T-cell (primary cell): ENCODE results near the gene FAM227B. TPM values are rescaled to one million over a fixed set of nuclear protein-coding genes. Genes with fewer than 3 reads are reported as not detected.

Source experiments
- ATAC-seq, 4 experiments: fragments of 200-7000 bp in 3 of 4; fragments of 150-1000 bp in 1 of 4; cut with Tn5 transposase; replicated peaks in 1 of 4; 1 replicate in 3 of 4; 2 replicates in 1 of 4; pipeline ENCODE4 v1.10.0; 2021; ENCODE audit warnings: moderate library complexity in 3 of 4, mild to moderate bottlenecking in 2 of 4, moderate number of reproducible peaks in 1 of 4
- CTCF ChIA-PET, 2 donors: fragments of 300-600 bp; sonication (Branson Sonifier 250); formaldehyde crosslinking; loops; one replicate each; lab custom pipeline; 2022; ENCODE audit warnings: antibody characterized with exemption in 2 of 2; lab: Charles Lee
- POLR2A ChIA-PET, 2 donors: fragments of 300-600 bp; sonication (Branson Sonifier 250); formaldehyde crosslinking; loops; one replicate each; lab custom pipeline; 2022; ENCODE audit warnings: antibody characterized with exemption in 2 of 2; lab: Charles Lee
- DNase-seq, 35 experiments: peaks; one replicate each; pipeline versions ENCODE4 v3.0.0 to v3.0.0-alpha.2; 2013 to 2023
- H3K27ac ChIP-seq: one replicate; pipeline ENCODE4 v1.5.1; 2013; ENCODE audit warnings: low read length
- H3K27me3 ChIP-seq, 2 experiments: replicated peaks in 1 of 2; 1 replicate in 1 of 2; 2 replicates in 1 of 2; pipeline versions ENCODE4 v1.6.1 to v1.7.0; 2013; ENCODE audit warnings: low read length in 1 of 2, mixed read lengths in 1 of 2; ENCODE audit not compliant: control insufficient read depth in 2 of 2, insufficient read depth in 2 of 2; ENCODE audit errors: extremely low read depth in 1 of 2
- H3K36me3 ChIP-seq, 2 donors: 1 replicate in 1 of 2; 2 replicates in 1 of 2; pipeline versions ENCODE4 v1.6.1 to v1.7.0; 2013; ENCODE audit warnings: low read length in 1 of 2; ENCODE audit not compliant: control insufficient read depth in 2 of 2, insufficient read depth in 1 of 2; ENCODE audit errors: extremely low read depth in 1 of 2
- H3K4me1 ChIP-seq, 2 experiments: 1 replicate in 1 of 2; 2 replicates in 1 of 2; pipeline versions ENCODE4 v1.6.1 to v1.7.0; 2013; ENCODE audit warnings: low read length in 2 of 2, mixed read lengths in 1 of 2; ENCODE audit not compliant: insufficient read depth in 2 of 2, control insufficient read depth in 1 of 2; ENCODE audit errors: extremely low read depth in 1 of 2
- H3K4me3 ChIP-seq, 2 donors: 1 replicate in 1 of 2; 2 replicates in 1 of 2; pipeline versions ENCODE4 v1.5.1 to v1.7.0; 2013; ENCODE audit warnings: mild to moderate bottlenecking in 2 of 2, low read length in 1 of 2, moderate library complexity in 1 of 2; ENCODE audit not compliant: control insufficient read depth in 1 of 2; ENCODE audit errors: extremely low read depth in 1 of 2
- H3K9me3 ChIP-seq: 2 replicates; pipeline ENCODE4 v1.7.0; 2013
- H3K27ac Mint-ChIP-seq, 2 donors: one replicate each; pipeline ENCODE4 v1.8.0; 2020 to 2021; ENCODE audit warnings: mild to moderate bottlenecking in 2 of 2, mixed read lengths in 2 of 2
- H3K27me3 Mint-ChIP-seq, 2 donors: one replicate each; pipeline ENCODE4 v1.8.0; 2021 to 2022; ENCODE audit warnings: mixed read lengths in 2 of 2
- H3K36me3 Mint-ChIP-seq: one replicate; pipeline ENCODE4 v1.8.0; 2021; ENCODE audit warnings: mixed read lengths
- H3K4me1 Mint-ChIP-seq, 3 donors: one replicate each; pipeline ENCODE4 v1.8.0; 2020 to 2022; ENCODE audit warnings: mixed read lengths in 3 of 3, mild to moderate bottlenecking in 1 of 3
- H3K4me3 Mint-ChIP-seq, 3 donors: one replicate each; pipeline ENCODE4 v1.8.0; 2020 to 2022; ENCODE audit warnings: mild to moderate bottlenecking in 3 of 3, mixed read lengths in 3 of 3, moderate library complexity in 3 of 3
- H3K9me3 Mint-ChIP-seq, 3 donors: one replicate each; pipeline ENCODE4 v1.8.0; 2020 to 2022; ENCODE audit warnings: mixed read lengths in 3 of 3
- WGBS: methylation state at CpG from one replicate; pipeline ENCODE4 v1.1.5; 2013; ENCODE audit warnings: missing lambda C conversion rate; ENCODE audit not compliant: insufficient coverage; 5-methylcytosine and 5-hydroxymethylcytosine counted together
- total RNA-seq, 35 experiments: library from RNA in 6 of 35; stranded (reverse) in 6 of 35; fragments of 120-200 nt in 1 of 35; gene quantifications; one replicate each; pipeline versions ENCODE4 v1.2.1 to v1.2.4 and lab custom pipeline; 2013 to 2026

The FAM227B gene
- total RNA-seq, 5 donors from 2014 or later (not counting 1 experiment from before 2014, with no cell fraction given) = 4.7 to 11.2 (median 8.0) TPM

DNA sequence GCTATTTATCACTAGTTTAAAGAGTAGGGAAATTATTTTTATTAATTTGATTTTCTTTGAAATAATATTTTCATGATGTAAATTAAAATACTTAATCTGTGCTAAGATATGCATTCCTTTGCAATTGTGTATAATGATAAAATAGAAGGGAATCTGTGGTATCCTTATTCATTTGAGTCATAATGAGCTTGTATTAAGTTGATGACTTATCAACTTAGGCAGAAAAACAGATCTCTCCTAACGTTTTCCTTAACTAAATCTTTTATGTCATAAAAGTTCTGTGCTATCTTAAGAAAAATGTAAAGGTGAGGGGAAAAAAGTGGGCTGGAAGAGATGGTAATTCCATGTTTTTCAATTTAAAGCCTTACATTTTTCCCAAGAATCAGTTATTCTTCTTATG lies 195.7 kb downstream of the FAM227B start:
- Histone ChIP-seq H3K4me3 (no peak overlapping the region), H3K9me3 (no peaks in the 10 kb centered on the region), H3K27me3 (no peaks in the 10 kb centered on the region), H3K4me1 (no peaks in the 10 kb centered on the region), H3K36me3 (no peaks in the 10 kb centered on the region), H3K27ac (no peak overlapping the region)
- ChIA-PET POLR2A (no interaction called here), CTCF (interaction anchor here in 1 of 2 donors (0.6 kb wide), 1 partner anchor 23 kb away, joined by 3 read pairs; no protein-coding TSS in a partner anchor)
- DNase-seq (no peak), ATAC-seq (no peak)
- WGBS = no CpG with 5 or more reads among the region's 1 CpG
- Mint-ChIP-seq H3K27me3 (no peaks in the 10 kb centered on the region), H3K36me3 (no peaks in the 10 kb centered on the region), H3K4me1 (peaks cover 3 to 7% (median 5%) of the 10 kb centered on the region in 3 donors), H3K4me3 (no peak overlapping the region), H3K9me3 (no peaks in the 10 kb centered on the region), H3K27ac (no peak overlapping the region)

DNA sequence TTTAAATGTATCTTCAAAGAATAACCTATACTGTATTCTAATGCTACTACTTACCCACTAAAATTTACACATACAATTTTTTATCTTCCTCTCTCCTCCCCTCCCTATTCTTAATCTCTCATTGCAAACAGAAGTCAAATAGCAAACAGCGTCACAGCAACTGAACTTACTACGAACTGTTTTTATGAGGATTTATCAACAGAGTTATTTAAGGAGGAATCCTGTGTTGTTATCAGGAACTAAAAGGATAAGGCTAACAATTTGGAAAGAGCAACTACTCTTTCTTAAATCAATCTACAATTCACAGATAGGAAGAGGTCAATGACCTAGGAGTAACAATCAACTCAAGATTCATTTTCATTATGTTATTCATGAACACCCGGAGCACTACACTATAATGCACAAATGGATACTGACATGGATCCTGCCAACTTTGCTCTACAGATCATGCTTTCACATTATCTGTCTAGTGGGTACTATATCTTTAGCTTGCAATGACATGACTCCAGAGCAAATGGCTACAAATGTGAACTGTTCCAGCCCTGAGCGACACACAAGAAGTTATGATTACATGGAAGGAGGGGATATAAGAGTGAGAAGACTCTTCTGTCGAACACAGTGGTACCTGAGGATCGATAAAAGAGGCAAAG lies 196.6 kb downstream of the FAM227B start:
- no peaks in the 10 kb centered on the region for H3K27me3 ChIP-seq
- WGBS = no CpG with 5 or more reads among the region's 6 CpGs
- H3K27ac ChIP-seq = no peak overlapping the region
- ChIA-PET CTCF (interaction anchor here in 1 of 2 donors (0.6 kb wide), 1 partner anchor 148 kb away, joined by 9 read pairs; no protein-coding TSS in a partner anchor), POLR2A (no interaction called here)
- Mint-ChIP-seq H3K27ac (no peak overlapping the region), H3K9me3 (no peaks in the 10 kb centered on the region), H3K27me3 (no peaks in the 10 kb centered on the region), H3K4me1 (peaks cover 3 to 7% (median 5%) of the 10 kb centered on the region in 3 donors), H3K4me3 (no peak overlapping the region), H3K36me3 (no peaks in the 10 kb centered on the region)
- no peak for DNase-seq
- no peak overlapping the region for H3K4me3 ChIP-seq
- ATAC-seq = no peak
- no peaks in the 10 kb centered on the region for H3K36me3 ChIP-seq
- no peaks in the 10 kb centered on the region for H3K9me3 ChIP-seq
- H3K4me1 ChIP-seq = no peaks in the 10 kb centered on the region

DNA sequence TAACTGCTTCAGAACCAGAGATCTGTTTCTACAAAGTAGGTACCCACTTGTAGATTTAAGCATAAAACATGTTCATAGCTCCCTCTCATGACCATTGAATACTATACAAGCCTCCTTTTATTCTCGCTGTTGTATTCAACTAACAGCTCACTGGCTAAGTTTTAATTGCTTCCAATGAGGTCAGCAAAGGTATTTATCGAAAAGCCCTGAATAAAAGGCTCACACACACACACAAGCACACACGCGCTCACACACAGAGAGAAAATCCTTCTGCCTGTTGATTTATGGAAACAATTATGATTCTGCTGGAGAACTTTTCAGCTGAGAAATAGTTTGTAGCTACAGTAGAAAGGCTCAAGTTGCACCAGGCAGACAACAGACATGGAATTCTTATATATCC lies 197.6 kb downstream of the FAM227B start, which contains the start of gene FGF7:
FGF7 (plus strand) TSS at position 222 of the 400 bp plus-strand sequence. CDS start 1,056 bp downstream, outside the sequence.
- Mint-ChIP-seq H3K4me1 (peaks cover 3 to 7% (median 5%) of the 10 kb centered on the region in 3 donors), H3K4me3 (peak within 1 kb of the TSS in 1 of 3 donors; percentile 34), H3K27ac (no peak within 1 kb of the TSS), H3K9me3 (no peaks in the 10 kb centered on the region), H3K27me3 (no peaks in the 10 kb centered on the region), H3K36me3 (no peaks in the 10 kb centered on the region)
- Histone ChIP-seq H3K27ac (no peak within 1 kb of the TSS), H3K4me1 (no peaks in the 10 kb centered on the region), H3K4me3 (no peak within 1 kb of the TSS), H3K36me3 (no peaks in the 10 kb centered on the region), H3K9me3 (no peaks in the 10 kb centered on the region), H3K27me3 (no peaks in the 10 kb centered on the region)
- ATAC-seq (no peak), DNase-seq (no peak)
- POLR2A ChIA-PET = no interaction called here
- CTCF ChIA-PET = interaction anchor here (0.6 to 2.7 kb wide), 7 partner anchors 11 to 893 kb away, joined by 3 to 40 read pairs (median 3); no protein-coding TSS in a partner anchor
- WGBS = no CpG with 5 or more reads among the region's 4 CpGs

DNA sequence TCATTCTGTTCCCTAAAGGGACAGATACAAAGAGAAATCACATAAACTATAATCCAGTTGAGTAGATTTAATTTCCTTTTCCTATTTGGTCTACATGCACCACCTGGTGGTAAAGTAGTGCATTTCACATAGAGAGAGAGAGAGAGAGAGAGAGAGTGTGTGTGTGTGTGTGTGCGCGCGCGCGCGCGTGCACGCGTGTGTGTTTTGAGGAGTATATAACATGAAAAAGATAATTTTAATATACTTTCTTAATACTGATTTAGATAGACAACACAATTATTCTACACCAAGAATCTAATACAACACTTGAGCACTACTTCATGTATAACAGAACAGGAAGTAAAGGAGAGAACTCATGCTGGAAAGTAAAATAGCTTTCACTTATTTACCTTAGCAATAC lies 198.6 kb downstream of the FAM227B start:
- Mint-ChIP-seq H3K4me1 (peaks cover 3 to 7% (median 5%) of the 10 kb centered on the region in 3 donors), H3K4me3 (peak overlapping the region in 2 of 3 donors; percentile 10 to 34), H3K36me3 (no peaks in the 10 kb centered on the region), H3K27ac (peak overlapping the region in 1 of 2 donors; percentile 40), H3K27me3 (peaks cover 0 to 3% of the 10 kb centered on the region in 2 donors), H3K9me3 (no peaks in the 10 kb centered on the region)
- DNase-seq = peak in 27 of 35 experiments; percentile 1 to 62 (median 15)
- POLR2A ChIA-PET = no interaction called here
- H3K4me1 ChIP-seq = no peaks in the 10 kb centered on the region
- H3K27ac ChIP-seq = no peak overlapping the region
- peak in 3 of 4 experiments; percentile 38 to 56 (median 43) for ATAC-seq
- CTCF ChIA-PET = interaction anchor here (0.7 to 2.7 kb wide), 9 partner anchors 8 to 894 kb away, joined by 3 to 40 read pairs (median 4); no protein-coding TSS in a partner anchor
- H3K9me3 ChIP-seq = no peaks in the 10 kb centered on the region
- no peak overlapping the region for H3K4me3 ChIP-seq
- WGBS = no CpG with 5 or more reads among the region's 9 CpGs
- peaks cover 0 to 2% of the 10 kb centered on the region in 2 experiments for H3K27me3 ChIP-seq
- no peaks in the 10 kb centered on the region for H3K36me3 ChIP-seq

DNA sequence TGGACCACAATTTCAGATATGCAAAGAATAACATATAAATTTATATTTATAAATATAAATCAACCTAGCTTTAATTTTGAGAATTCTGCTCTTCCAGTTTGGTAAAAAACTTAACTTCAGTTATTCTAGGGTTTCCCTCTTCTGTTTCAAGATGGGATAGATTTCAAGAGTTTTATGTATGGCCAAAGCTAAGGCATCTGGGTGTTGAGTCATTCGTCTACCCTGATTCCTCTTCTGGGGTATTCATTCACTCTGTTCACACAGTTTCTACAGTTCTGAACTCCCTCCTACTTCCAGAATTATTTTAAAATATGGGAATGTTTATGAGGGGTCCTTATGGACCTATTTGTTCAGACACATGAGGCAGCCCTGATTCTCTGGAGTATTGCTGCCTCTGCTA lies 201.8 kb downstream of the FAM227B start:
- no peak overlapping the region for H3K4me3 ChIP-seq
- WGBS = no CpG with 5 or more reads among the region's 1 CpG
- no peak for ATAC-seq
- Mint-ChIP-seq H3K9me3 (no peaks in the 10 kb centered on the region), H3K27me3 (peaks cover 17 to 22% of the 10 kb centered on the region in 2 donors), H3K36me3 (no peaks in the 10 kb centered on the region), H3K27ac (no peak overlapping the region), H3K4me1 (peaks cover 3 to 7% (median 5%) of the 10 kb centered on the region in 3 donors), H3K4me3 (no peak overlapping the region)
- no peak overlapping the region for H3K27ac ChIP-seq
- H3K4me1 ChIP-seq = no peaks in the 10 kb centered on the region
- no peaks in the 10 kb centered on the region for H3K9me3 ChIP-seq
- ChIA-PET CTCF (no interaction called here), POLR2A (no interaction called here)
- H3K27me3 ChIP-seq = peaks cover 0 to 4% of the 10 kb centered on the region in 2 experiments
- H3K36me3 ChIP-seq = no peaks in the 10 kb centered on the region
- no peak for DNase-seq

DNA sequence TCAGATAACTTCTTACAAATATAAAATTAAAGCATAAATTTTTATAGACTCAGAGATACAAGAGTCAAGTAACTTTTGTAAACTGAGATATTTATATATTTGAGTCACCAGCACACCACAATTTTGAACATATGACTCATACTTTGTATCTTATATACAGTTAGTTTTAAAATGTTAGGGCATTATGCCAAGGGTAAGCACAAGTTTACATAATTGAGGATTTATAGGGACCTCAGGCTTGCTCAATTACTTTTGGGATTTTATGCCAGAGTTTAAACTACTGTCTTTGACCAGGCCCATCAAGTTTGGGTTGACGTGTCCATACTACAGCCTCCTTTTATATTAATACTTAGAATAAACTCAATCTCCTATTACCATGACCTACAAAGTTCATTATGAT lies 205.0 kb downstream of the FAM227B start:
- ATAC-seq (no peak), DNase-seq (no peak)
- Histone ChIP-seq H3K27me3 (peaks cover 0 to 4% of the 10 kb centered on the region in 2 experiments), H3K27ac (no peak overlapping the region), H3K36me3 (no peaks in the 10 kb centered on the region), H3K4me1 (no peaks in the 10 kb centered on the region), H3K4me3 (no peak overlapping the region), H3K9me3 (no peaks in the 10 kb centered on the region)
- Mint-ChIP-seq H3K9me3 (no peaks in the 10 kb centered on the region), H3K36me3 (no peaks in the 10 kb centered on the region), H3K27ac (no peak overlapping the region), H3K27me3 (peaks cover 27 to 31% of the 10 kb centered on the region in 2 donors), H3K4me3 (no peak overlapping the region), H3K4me1 (no peaks in the 10 kb centered on the region)
- WGBS = 89% methylated on average over 1 of the region's 1 CpG
- POLR2A ChIA-PET = no interaction called here
- CTCF ChIA-PET = interaction anchor here in 1 of 2 donors (1.3 kb wide), 1 partner anchor 554 kb away, joined by 5 read pairs; no protein-coding TSS in a partner anchor
